Gastroesophageal sphincter (tissue), 3 donors: ENCODE data around the gene ERCC1.
"Not testable (repeated sequence)": the region's sequence is repeated elsewhere in the genome, so short reads cannot be mapped to it uniquely, and the experiment has no call there.

Experiments used
- EP300 ChIP-seq: sonication (generic); formaldehyde crosslinking; IDR thresholded peaks from one replicate; pipeline ENCODE4 v1.6.1; 2017; ENCODE audit warnings: antibody characterized with exemption, mild to moderate bottlenecking
- POLR2A ChIP-seq, 2 donors: fragments of 450-650 bp; IDR thresholded peaks; one replicate each; pipeline ENCODE4 v1.6.1; 2017; ENCODE audit warnings: antibody characterized with exemption in 2 of 2, mild to moderate bottlenecking in 2 of 2, moderate library complexity in 1 of 2
- POLR2AphosphoS5 ChIP-seq: sonication (generic); formaldehyde crosslinking; IDR thresholded peaks from one replicate; pipeline ENCODE4 v1.6.1; 2017; ENCODE audit warnings: antibody characterized with exemption
- TF ChIP-seq, protein P1 (sequence below), 4 experiments: fragments of 200-600 bp in 2 of 4; fragments of 450-650 bp in 2 of 4; sonication (generic) in 1 of 4; IDR thresholded peaks; one replicate each; pipeline ENCODE4 v1.5.1; 2017 to 2019; ENCODE audit warnings: antibody characterized with exemption in 4 of 4, mild to moderate bottlenecking in 2 of 4, moderate library complexity in 2 of 4

DNA sequence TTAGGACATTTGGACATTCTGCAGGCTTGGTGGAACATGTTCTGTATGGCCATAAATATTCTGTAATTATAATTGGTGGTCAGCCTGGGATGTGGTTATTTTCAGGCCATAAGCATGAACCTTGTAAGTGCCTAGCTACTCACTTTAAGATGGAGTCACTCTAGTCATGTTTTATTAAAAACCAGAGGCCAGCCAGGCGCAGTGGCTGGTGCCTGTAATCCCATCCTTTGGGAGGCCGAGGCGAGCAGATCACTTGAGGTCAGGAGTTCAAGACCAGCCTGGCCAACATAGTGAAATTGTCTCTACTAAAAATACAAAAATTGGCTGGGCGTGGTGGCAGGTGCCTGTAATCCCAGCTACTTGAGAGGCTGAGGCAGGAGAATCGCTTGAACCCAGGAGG, 16.1 kb downstream of the ERCC1 start:
- TF ChIP-seq POLR2AphosphoS5; POLR2A (IDR thresholded peaks at IDR 0.05); EP300: not testable (repeated sequence)
- TF ChIP-seq, protein P1, sequence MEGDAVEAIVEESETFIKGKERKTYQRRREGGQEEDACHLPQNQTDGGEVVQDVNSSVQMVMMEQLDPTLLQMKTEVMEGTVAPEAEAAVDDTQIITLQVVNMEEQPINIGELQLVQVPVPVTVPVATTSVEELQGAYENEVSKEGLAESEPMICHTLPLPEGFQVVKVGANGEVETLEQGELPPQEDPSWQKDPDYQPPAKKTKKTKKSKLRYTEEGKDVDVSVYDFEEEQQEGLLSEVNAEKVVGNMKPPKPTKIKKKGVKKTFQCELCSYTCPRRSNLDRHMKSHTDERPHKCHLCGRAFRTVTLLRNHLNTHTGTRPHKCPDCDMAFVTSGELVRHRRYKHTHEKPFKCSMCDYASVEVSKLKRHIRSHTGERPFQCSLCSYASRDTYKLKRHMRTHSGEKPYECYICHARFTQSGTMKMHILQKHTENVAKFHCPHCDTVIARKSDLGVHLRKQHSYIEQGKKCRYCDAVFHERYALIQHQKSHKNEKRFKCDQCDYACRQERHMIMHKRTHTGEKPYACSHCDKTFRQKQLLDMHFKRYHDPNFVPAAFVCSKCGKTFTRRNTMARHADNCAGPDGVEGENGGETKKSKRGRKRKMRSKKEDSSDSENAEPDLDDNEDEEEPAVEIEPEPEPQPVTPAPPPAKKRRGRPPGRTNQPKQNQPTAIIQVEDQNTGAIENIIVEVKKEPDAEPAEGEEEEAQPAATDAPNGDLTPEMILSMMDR (IDR thresholded peaks at IDR 0.05) = not testable (repeated sequence)
